Measurements from ENCODE around the gene ADGRB3.

The ADGRB3 gene

GRCh38 chr6:68709882-68710281, 74.8 kb downstream of the ADGRB3 start:
- no peak for DNase-seq

DNA sequence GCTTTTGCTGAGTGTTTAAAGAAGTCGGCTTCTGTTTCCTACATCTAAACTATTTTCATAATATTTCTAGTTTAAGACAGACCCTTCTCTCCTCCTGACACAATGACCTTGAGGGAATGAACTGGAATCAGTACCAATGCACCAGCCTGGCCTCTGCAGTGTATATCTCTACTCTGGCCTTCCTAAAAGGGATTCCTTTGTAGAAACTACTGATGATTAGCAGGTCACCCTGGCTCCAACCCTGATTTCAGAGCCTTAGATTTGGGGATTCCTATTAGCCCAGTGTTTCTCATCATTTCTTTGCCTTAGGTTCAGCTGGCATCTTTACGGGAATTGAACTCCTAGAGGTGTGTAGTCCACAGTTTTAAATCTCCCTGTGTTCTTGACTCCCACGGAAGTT, 75.4 kb downstream of the ADGRB3 start:
- DNase-seq: no peak

- no peak for DNase-seq
Observed at GRCh38 chr6:68710916-68711315, 75.8 kb downstream of the ADGRB3 start.

DNA sequence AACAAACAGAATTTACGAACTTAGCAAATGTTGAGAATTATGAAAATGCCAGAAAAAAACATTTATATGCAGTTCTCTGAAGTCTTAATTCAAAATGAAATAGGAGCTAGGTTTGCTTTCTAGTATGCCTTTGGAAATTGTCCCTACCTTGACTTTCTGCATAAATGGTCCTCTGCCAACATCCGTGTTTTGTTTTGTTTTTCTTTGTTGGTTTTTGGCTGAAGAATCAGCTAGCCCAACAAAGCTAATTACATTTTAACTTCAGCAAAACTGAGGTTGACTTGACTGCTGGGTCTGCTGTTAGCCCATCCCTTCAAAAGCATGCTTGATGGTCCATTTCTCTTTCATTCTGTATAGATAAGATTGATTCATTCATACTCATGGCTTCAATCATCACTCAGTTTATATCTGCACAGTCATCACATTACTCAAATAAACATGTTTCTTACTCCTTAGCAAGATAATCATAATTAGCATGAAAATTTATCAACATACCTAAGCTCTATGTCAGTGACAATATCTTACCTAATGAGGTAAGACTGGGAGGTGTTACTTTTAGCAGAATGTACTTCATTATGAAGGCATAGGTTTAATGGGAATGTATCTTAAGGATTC, 76.4 kb downstream of the ADGRB3 start:
- DNase-seq: no peak

GRCh38 chr6:68716620-68717019, 81.5 kb downstream of the ADGRB3 start:
- DNase-seq: no peak

DNA sequence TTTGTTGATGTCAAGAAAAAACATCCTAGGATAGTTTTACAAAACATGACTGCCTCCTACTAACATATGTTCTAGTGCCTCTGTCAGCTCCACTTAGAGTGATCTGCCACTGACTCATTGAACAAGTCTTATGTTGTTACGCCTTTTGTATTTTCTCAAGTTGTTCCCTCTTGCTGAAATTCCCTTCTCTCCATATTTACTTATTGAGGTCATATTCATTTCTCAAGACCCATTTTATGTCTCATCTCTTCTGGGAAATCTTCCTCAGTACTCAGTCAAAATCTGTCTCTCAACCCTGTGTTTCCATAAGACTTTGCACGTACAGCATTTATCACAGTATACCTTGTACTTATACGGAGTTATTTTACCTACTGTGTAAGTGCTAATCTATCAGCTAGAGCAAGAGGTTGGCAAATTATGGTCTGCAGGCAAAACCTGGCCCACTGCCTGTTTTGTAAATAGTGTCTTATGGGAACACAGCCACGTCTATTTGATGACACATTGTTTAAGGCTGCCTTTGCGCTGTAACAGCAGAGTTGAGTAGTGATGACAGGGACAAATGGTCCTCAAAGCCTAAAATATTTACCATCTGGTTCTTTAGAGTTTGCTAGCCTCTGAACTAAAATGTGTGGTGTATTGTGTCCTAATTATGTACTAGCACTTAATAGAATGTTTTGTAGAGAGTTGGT, 83.4 kb downstream of the ADGRB3 start:
- peak; percentile 90 for DNase-seq

DNA sequence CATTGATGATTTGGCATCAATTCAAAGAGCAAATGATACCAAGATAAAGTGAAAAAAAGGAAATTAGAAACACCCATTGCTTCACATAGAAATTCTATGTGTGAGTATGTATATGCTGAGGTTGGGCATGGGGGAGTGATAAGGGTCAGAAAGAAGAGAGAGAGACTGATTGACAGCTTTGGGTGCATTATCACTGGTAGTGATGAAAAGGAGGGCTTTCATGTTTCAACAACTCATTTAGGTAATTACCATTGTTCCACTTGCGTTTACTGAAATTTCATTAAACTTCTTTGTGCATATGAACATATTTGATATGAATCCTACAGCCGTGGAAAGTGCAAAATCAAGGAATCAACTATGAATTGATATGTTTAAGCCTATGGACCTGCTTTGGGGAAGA, 84.7 kb downstream of the ADGRB3 start:
- DNase-seq: no peak

DNA sequence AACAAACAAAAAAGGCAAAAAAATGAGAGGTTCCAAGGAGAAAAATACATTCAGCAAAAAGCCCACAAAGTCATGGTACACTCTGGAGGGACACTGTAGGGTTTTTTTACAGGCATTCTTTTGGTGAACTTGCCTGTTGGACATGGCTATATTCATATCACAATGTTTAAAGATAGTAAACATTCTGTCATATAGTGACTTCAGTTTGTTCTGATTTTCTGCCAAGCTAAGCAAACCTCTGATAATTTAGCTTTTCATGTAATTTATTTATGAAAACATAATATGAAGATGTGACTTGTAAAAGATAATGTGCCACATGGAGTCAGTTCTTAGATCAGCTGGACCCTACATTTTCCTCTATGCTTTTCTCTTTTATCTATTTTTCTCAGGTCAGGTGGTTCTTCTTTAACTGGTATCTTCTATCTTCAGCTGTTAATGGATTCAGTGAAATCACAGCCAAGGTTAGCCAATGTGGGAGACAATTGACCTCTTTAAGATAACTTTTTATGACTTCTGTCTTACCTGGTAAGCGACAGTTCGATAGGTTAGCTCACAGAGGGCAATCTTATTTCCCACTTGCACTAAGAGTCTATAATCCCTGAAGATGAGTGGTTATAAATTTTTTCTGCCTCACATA, 87.9 kb downstream of the ADGRB3 start:
- DNase-seq: no peak

- DNase-seq: no peak
Observed at GRCh38 chr6:68724060-68724459, 89.0 kb downstream of the ADGRB3 start.

- DNase-seq: no peak
Observed at GRCh38 chr6:68726337-68726736, 91.3 kb downstream of the ADGRB3 start.

- DNase-seq: no peak
Observed at GRCh38 chr6:68726992-68727391, 91.9 kb downstream of the ADGRB3 start.

DNA sequence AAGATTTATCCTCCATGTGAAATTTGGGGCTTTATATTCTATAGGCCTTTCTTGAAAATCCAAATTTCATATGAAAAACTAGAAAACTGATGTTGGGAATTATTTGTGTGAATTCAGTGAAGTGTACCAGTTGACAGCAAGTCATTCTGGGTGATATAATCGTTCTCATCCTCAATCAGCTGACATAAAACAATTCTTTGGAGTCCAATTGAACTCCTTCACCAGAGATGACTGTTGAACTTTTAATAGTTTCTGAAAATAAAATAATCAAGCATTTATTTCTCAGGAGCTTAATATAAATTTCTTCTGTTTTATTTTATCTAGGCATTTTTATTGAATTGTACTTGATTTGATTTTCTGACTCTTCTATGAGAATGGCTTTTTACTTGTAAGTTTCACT, 92.6 kb downstream of the ADGRB3 start:
- no peak for DNase-seq

DNA sequence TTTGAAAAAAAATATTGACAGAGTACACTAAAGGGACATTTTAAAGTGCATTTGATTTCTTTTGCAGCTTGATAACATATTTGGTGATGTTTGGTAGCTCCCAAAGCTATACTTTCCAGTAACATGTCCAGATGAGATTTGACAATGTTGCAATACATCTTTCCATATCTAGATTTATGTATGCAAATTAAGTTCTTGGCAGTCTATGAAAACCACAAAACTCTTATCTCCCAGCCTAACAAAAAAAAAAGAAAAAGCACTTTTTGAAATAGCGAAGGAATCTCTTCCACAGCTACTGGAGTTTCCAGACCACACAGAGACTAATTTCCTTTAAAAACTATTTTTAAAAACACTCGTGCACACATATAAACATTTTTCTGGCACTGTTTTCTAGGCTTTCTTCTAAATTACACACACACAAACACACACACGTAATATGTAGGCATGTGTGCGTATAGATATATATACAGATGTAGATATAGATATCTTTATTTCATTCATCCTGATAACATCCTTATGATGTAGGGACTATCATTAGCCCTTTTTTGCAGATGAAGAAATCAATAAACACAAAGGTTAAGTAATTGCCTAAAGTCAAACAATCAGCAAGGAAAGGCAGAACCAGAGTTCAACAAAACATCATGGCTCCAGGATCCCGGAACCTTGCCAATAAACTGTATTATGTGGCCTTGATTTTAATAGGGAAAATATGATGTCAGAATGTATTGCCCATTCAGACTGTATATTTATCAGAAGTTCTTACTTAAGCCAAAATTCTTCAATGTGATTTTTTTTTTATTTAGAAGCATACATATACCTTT, 93.3 kb downstream of the ADGRB3 start:
- DNase-seq: no peak

GRCh38 chr6:68729377-68729903, 94.4 kb downstream of the ADGRB3 start:
- no peak for DNase-seq

GRCh38 chr6:68730291-68731054, 95.4 kb downstream of the ADGRB3 start:
- DNase-seq: no peak

GRCh38 chr6:68732423-68732822, 97.3 kb downstream of the ADGRB3 start:
- DNase-seq: no peak

DNA sequence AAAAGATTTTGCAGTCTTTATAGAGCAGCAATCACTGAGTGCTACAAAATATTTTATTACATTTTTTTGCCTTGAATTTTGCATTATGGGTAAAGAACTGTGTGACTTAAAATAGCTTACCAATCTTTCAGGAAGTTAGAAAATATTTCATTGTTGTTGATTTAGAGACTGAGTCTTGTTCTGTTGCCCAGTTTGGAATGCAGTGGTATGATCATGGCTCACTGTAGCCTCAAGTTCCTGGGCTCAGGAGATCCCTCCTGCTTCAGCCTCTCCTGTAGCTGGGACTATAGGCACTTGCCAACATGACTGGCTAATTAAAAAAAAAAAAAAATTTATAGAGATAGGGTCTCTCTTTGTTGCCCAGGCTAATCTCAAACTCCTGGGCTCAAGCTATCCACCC, 100.8 kb downstream of the ADGRB3 start:
- DNase-seq: no peak

DNA sequence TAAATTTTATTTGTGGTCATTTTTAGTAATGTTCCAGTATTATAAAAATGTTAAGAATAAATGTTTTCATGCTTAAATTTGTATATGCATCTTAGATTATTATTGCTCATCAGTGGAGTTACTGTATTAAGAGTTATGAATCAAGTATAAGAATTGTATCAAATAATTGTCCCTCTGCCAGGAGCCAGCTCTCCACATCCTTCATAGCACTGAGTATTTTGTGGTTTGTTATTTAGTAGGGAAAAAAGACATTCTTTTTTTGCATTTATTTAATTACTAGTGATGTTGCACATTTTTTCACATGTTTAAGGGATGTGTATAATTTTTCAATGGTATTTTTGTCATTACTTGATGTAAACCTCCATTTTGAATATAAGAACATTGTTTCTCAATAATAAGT, 102.0 kb downstream of the ADGRB3 start:
- no peak for DNase-seq

GRCh38 chr6:68738039-68738438, 103.0 kb downstream of the ADGRB3 start:
- no peak for DNase-seq

DNA sequence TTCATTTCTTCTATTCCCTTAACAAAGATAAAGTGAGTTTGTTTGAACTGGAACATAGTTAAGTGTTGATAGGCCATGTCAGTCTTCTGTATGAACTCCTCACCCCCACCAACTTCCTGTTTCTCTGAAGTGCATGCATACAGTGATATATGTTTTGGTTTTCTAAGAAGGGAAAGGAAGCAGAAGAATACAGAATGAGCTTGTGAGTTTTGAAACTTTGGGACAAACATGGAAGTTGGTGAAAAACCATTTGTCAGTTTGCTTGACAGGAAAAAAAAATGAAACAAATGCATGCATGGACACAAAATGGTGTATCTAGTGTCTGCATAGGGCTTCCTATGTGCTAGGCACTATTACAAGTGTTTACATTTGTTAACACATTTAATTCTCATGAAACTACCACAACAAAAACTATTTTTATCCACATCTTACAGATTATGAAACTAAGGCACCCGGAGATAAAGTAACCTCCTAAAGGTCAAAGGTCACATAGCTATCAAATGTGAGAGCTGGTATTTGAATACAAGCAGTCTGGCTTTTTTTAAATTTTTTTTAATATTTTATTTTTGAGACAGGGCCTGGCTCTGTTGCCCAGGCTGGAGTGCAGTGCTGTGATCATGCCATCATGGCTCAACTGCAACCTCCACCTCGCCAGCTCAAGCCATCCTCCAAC, 105.9 kb downstream of the ADGRB3 start:
- DNase-seq: no peak

- no peak for DNase-seq
Observed at GRCh38 chr6:68741501-68742386, 106.7 kb downstream of the ADGRB3 start.

All from NCI-H748 treated with DMSO at 0.1 percent for 48 hours (cell line).